ENCODE data around the gene PLCB1.
A peak's percentile ranks its signal among the peaks of the same experiment; 100 is the strongest.
"Not testable (repeated sequence)": the region's sequence is repeated elsewhere in the genome, so short reads cannot be mapped to it uniquely, and the experiment has no call there.

PLCB1 gene

DNA sequence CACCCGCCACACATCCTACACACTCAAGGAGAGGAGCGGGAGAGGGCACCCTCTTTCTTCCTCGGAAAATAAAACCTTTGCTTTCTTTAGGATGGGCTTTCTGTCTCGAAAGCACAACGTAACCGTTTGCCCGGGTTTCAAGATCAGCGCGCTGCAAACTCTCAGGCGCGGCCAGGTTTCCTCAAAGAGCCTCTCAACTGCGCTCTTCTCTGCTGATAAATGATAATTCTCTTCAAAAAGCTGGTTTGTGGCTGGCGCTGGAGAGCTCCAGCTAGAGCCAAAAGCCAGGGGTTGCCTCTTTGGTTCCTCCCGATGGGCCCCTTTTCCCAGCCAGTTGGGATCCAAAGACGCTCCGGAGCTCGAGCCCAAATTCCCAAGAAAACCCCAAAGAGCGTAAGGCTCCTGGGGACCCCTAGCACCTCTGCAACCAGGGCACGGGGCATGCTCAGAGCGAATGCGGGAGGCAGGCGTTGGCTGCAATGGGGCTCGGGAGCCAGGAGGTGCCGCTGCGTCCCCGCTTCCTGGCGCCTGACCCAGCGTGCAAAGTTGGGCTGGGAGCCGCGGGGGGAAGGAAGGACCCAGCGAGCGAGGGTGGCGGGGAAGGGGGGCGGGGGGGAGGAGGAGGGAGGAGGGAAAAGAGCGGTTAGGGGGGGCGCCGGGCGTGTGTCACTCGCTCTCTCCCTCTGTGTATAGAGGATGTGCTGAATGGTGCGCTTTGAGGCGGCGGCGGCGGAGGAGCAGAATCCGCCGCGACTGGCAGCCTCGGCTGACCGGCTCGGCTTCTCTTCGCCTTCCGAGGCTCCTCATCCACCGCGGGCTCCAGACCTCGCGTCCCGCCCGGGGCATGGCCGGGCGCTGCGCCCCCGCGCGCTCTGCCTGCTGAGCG lies at the start of gene PLCB1:
Gene PLCB1 (plus strand): TSS at position 669 of the 886 bp plus-strand sequence. CDS start 386 bp downstream, outside the sequence.
- peak within 1 kb of the TSS; percentile 68 for H3K4me3 ChIP-seq

DNA sequence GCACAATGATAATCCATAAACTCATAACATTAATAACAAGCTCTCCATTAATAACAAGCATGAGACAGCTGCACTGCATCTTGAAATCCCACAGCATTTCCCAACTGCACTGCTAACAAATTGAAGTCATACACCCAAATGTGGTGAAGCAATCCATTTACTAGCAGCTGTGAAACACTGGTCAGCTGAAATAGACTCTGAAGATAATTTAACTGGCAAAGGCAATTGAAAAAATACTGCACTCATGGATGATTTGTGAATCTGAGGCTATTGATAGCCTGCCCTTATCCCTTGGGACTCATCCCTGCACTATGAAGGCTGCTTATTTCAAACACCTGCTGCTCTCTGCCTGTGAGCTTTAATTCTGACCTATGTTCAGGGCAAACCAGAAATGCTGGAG lies 49.1 kb upstream of the PLCB1 start:
- DNase-seq (ENCODE audit: low read depth, low spot score) = no peak
- no peak overlapping the region for H3K27ac ChIP-seq
- no peak overlapping the region for H3K9ac ChIP-seq (ENCODE audit: insufficient read length)
- no peak for TF ChIP-seq FOXP2 (optimal IDR thresholded peaks at IDR 0.05; ENCODE audit: control extremely low read depth, extremely low read length, insufficient read depth)
- no peak for TF ChIP-seq POLR2AphosphoS5 (IDR thresholded peaks at IDR 0.05; ENCODE audit: borderline replicate concordance, low read depth, low read length)
- TF ChIP-seq EZH2 (IDR thresholded peaks at IDR 0.05) = no peak
- no peak overlapping the region for H3K4me3 ChIP-seq
- no peaks in the 10 kb centered on the region for H3K36me3 ChIP-seq (ENCODE audit: insufficient read depth, low read length)
- no peaks in the 10 kb centered on the region for H3K9me3 ChIP-seq (ENCODE audit: low read depth, low read length)

More for the DNA sequence above, at the start of gene PLCB1:
- no peak within 1 kb of the TSS for H3K27ac ChIP-seq
- H3K36me3 ChIP-seq (ENCODE audit: insufficient read depth, low read length) = no peaks in the 10 kb centered on the region
- no peak within 1 kb of the TSS for H3K9ac ChIP-seq (ENCODE audit: insufficient read length)
- DNase-seq (ENCODE audit: low read depth, low spot score) = no peak
- H3K9me3 ChIP-seq (ENCODE audit: low read depth, low read length) = no peaks in the 10 kb centered on the region
- TF ChIP-seq POLR2AphosphoS5 (IDR thresholded peaks at IDR 0.05; ENCODE audit: borderline replicate concordance, low read depth, low read length) = no peak
- TF ChIP-seq FOXP2 (optimal IDR thresholded peaks at IDR 0.05; ENCODE audit: control extremely low read depth, extremely low read length, insufficient read depth) = no peak
- TF ChIP-seq EZH2 (IDR thresholded peaks at IDR 0.05) = no peak

DNA sequence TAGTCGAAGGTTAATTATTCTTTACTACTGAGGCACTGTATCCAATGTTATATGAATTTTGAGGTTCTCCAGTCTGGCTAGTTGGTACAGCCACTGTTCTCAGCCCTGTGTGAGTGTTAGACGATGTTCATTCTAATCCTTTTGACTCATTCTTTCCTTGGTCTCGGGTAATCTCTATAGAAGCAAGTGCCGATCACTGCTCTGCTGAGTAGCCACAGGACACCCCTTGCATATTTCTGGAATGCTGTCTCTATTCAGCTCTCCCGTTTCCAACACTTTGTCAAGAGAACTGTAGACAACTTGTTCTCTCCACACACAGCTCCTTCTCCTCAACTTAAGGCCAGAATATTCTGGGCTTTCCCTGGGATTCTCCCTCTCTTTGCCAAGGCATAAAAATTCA lies 42.4 kb upstream of the PLCB1 start:
- DNase-seq (ENCODE audit: low read depth, low spot score) = no peak
- H3K4me3 ChIP-seq = no peak overlapping the region
- no peaks in the 10 kb centered on the region for H3K9me3 ChIP-seq (ENCODE audit: low read depth, low read length)
- no peak for TF ChIP-seq EZH2 (IDR thresholded peaks at IDR 0.05)
- no peak for TF ChIP-seq FOXP2 (optimal IDR thresholded peaks at IDR 0.05; ENCODE audit: control extremely low read depth, extremely low read length, insufficient read depth)
- no peak for TF ChIP-seq POLR2AphosphoS5 (IDR thresholded peaks at IDR 0.05; ENCODE audit: borderline replicate concordance, low read depth, low read length)
- H3K36me3 ChIP-seq (ENCODE audit: insufficient read depth, low read length) = no peaks in the 10 kb centered on the region
- no peak overlapping the region for H3K27ac ChIP-seq
- no peak overlapping the region for H3K9ac ChIP-seq (ENCODE audit: insufficient read length)

DNA sequence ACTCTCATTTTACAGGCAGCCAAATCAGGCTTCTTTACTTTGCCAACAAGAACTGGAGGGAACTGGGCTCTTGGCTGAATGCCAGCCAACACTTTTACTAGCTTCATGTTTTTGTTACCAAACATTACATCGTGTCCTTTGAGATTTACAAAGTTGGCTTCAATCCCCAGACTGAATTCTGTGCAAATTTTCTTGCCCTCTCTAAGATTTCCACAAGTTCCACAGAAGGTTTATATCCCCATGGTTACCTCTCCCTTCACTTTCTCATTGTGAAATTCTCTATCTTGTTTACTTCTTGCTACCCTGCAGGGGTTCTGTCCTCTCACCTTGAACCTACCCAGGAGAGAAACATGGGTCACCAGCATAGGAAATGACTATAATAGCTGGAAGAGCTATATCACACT lies 37.6 kb upstream of the PLCB1 start:
- peak overlapping the region; percentile 51 for H3K4me3 ChIP-seq
- H3K9ac ChIP-seq (ENCODE audit: insufficient read length) = no peak overlapping the region
- TF ChIP-seq EZH2 (IDR thresholded peaks at IDR 0.05) (no peak), FOXP2 (optimal IDR thresholded peaks at IDR 0.05; ENCODE audit: control extremely low read depth, extremely low read length, insufficient read depth) (no peak), POLR2AphosphoS5 (IDR thresholded peaks at IDR 0.05; ENCODE audit: borderline replicate concordance, low read depth, low read length) (no peak)
- peak overlapping the region; percentile 69 for H3K27ac ChIP-seq
- no peaks in the 10 kb centered on the region for H3K36me3 ChIP-seq (ENCODE audit: insufficient read depth, low read length)
- DNase-seq (ENCODE audit: low read depth, low spot score) = peak; percentile 50
- no peaks in the 10 kb centered on the region for H3K9me3 ChIP-seq (ENCODE audit: low read depth, low read length)

DNA sequence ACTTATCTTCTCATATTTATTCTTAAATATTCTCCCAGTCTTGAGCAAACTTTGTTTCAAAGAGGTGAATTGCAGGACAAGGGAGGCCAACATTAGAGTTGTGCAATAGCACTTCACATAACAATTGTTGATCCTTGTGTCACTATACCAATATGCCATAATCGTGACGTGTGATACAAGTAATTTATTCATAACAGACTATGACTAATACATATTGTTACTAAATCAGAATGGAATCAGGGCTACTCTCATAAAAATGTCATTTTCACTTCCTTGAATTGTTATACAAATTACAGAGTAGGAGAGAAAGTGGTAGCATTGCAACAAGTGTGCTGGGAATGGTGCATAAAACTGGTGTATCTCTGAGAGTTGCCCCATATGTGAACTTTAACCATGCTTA lies 37.2 kb upstream of the PLCB1 start:
- H3K27ac ChIP-seq = peak overlapping the region; percentile 69

DNA sequence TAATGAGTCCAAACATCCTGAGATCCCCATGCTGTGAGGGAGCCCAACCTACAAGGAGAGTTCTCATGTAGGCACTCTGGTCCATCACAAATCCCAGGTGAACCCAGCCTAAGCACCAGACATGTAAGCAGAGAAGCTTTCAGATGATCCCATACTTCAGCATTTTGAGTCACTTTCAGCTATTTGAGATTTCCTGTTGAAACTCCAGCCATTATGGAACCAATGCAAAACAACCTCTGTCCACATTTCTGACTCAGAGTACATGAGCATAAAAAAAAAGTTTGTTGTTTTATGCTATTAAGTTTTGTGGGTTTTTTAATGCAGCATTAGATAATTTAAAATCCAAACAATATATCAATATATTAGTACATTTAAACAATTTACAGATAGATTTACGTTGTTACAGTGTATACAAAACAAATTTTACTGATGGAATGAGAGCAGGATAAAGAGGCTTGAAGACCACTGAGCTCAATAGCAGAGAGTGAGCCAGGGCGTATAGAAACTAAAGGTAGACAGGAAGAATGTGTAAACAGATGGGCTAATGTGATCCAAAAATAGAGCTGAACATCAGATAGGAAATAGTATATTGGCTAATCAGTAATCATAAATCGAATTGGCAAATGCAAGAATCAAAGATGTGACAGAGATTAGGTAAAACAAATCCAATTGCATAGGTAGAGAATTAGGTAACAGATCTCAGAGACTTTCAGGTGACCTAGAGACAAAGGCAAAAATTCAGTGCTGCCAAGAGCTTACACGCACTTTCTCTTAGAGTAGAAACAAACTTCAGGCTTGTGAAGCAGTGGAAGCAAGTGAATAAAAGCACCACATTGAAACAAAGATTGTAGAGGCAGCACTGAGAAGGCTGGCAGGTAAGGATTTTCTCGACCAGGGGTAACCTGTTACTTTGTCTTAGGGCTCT lies 36.2 kb upstream of the PLCB1 start:
- no peak overlapping the region for H3K27ac ChIP-seq
- H3K9me3 ChIP-seq (ENCODE audit: low read depth, low read length) = no peaks in the 10 kb centered on the region
- TF ChIP-seq FOXP2 (optimal IDR thresholded peaks at IDR 0.05; ENCODE audit: control extremely low read depth, extremely low read length, insufficient read depth) (no peak), POLR2AphosphoS5 (IDR thresholded peaks at IDR 0.05; ENCODE audit: borderline replicate concordance, low read depth, low read length) (no peak), EZH2 (IDR thresholded peaks at IDR 0.05) (no peak)
- H3K9ac ChIP-seq (ENCODE audit: insufficient read length) = no peak overlapping the region
- H3K4me3 ChIP-seq = no peak overlapping the region
- no peak for DNase-seq (ENCODE audit: low read depth, low spot score)
- no peaks in the 10 kb centered on the region for H3K36me3 ChIP-seq (ENCODE audit: insufficient read depth, low read length)

More for the DNA sequence above, 37.2 kb upstream of the PLCB1 start:
- H3K9ac ChIP-seq (ENCODE audit: insufficient read length) = no peak overlapping the region
- H3K9me3 ChIP-seq (ENCODE audit: low read depth, low read length) = no peaks in the 10 kb centered on the region
- H3K36me3 ChIP-seq (ENCODE audit: insufficient read depth, low read length) = no peaks in the 10 kb centered on the region
- TF ChIP-seq POLR2AphosphoS5 (IDR thresholded peaks at IDR 0.05; ENCODE audit: borderline replicate concordance, low read depth, low read length) (no peak), EZH2 (IDR thresholded peaks at IDR 0.05) (no peak), FOXP2 (optimal IDR thresholded peaks at IDR 0.05; ENCODE audit: control extremely low read depth, extremely low read length, insufficient read depth) (no peak)
- no peak for DNase-seq (ENCODE audit: low read depth, low spot score)
- H3K4me3 ChIP-seq = peak overlapping the region; percentile 51

DNA sequence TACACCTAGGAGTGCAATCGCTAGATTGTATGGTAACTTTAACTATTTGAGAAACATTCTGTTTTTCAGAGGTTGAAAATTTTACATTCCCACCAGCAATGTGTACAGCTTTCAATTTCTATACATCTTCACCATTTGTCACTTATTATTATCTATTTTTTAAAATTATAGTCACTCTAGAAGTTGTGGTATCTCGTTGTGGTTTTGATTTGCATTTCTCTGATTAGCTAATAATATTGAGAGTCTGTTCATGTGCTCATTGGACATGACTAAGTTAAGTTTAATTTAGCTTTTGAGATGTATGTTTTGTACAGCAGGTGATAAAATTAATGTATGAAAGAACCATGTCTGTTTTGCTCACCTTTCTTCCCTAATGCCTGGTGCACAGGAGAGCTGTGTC lies 34.8 kb upstream of the PLCB1 start:
- Histone ChIP-seq H3K36me3 (ENCODE audit: insufficient read depth, low read length) (no peaks in the 10 kb centered on the region), H3K27ac (no peak overlapping the region), H3K9ac (ENCODE audit: insufficient read length) (no peak overlapping the region), H3K9me3 (ENCODE audit: low read depth, low read length) (no peaks in the 10 kb centered on the region), H3K4me3 (no peak overlapping the region)
- DNase-seq (ENCODE audit: low read depth, low spot score) = no peak
- TF ChIP-seq POLR2AphosphoS5 (IDR thresholded peaks at IDR 0.05; ENCODE audit: borderline replicate concordance, low read depth, low read length) = no peak
- TF ChIP-seq EZH2 (IDR thresholded peaks at IDR 0.05) = no peak
- no peak for TF ChIP-seq FOXP2 (optimal IDR thresholded peaks at IDR 0.05; ENCODE audit: control extremely low read depth, extremely low read length, insufficient read depth)

DNA sequence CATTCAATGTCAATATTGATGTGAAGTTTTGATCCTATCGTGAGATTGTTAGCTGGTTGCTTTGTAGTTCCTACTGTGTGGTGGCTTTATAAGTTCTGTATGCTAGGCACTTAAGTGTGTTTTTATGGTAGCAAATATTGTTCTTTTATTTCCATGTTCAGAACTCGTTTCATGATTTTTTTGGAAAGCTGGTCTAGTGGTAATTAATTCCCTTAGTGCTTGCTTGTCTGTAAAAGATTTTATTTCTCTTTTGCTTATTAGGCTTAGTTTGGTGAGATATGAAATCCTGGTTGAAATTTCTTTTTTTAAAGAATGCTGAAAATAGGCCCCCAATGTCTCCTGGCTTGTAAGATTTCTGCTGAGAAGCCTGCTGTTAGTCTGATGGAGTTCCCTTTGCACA lies 27.8 kb upstream of the PLCB1 start:
- Histone ChIP-seq H3K9me3 (ENCODE audit: low read depth, low read length) (peaks cover 3% of the 10 kb centered on the region; the same call in 1 of the 2 replicates), H3K9ac (ENCODE audit: insufficient read length) (no peak overlapping the region), H3K27ac (no peak overlapping the region), H3K4me3 (no peak overlapping the region), H3K36me3 (ENCODE audit: insufficient read depth, low read length) (no peaks in the 10 kb centered on the region)
- DNase-seq (ENCODE audit: low read depth, low spot score) = no peak
- TF ChIP-seq EZH2 (IDR thresholded peaks at IDR 0.05) (no peak), FOXP2 (optimal IDR thresholded peaks at IDR 0.05; ENCODE audit: control extremely low read depth, extremely low read length, insufficient read depth) (no peak), POLR2AphosphoS5 (IDR thresholded peaks at IDR 0.05; ENCODE audit: borderline replicate concordance, low read depth, low read length) (no peak)

DNA sequence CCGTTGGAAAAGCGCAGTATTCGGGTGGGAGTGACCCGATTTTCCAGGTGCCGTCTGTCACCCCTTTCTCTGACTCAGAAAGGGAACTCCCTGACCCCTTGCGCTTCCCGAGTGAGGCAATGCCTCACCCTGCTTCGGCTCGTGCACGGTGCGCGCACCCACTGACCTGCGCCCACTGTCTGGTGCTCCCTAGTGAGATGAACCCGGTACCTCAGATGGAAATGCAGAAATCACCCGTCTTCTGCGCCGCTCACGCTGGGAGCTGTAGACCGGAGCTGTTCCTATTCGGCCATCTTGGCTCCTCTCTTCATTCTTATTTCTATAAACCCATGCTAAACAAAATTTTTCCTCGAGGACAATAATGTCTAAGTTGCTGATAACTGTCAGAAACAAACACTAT lies 17.5 kb upstream of the PLCB1 start:
- not testable (repeated sequence) for DNase-seq (ENCODE audit: low read depth, low spot score); H3K4me3 ChIP-seq; H3K27ac ChIP-seq; H3K9me3 ChIP-seq (ENCODE audit: low read depth, low read length); H3K36me3 ChIP-seq (ENCODE audit: insufficient read depth, low read length); H3K9ac ChIP-seq (ENCODE audit: insufficient read length)

Measured in SK-N-MC (cell line).